Psoas muscle (tissue), 8 donors: ENCODE measurements around the gene GLI3. TPM values are rescaled to one million over a fixed set of nuclear protein-coding genes. Genes with fewer than 3 reads are reported as not detected.

ENCODE experiments used
- ATAC-seq, 4 donors: fragments of 200-7000 bp; cut with Tn5 transposase; one replicate each; pipeline ENCODE4 v1.9.1; 2020; ENCODE audit warnings: moderate library complexity in 3 of 4, mild to moderate bottlenecking in 2 of 4
- DNase-seq, 2 donors: peaks; one replicate each; pipeline ENCODE4 v3.0.0-alpha.2; 2020
- H3K27ac ChIP-seq: fragments of 200-600 bp; one replicate; pipeline ENCODE4 v1.8.0; 2022
- H3K27me3 ChIP-seq, 3 donors: fragments of 200-600 bp in 1 of 3; one replicate each; pipeline versions ENCODE4 v1.6.1 to v1.8.0; 2013 to 2022; ENCODE audit warnings: low read length in 2 of 3, mild to moderate bottlenecking in 2 of 3, moderate library complexity in 1 of 3; ENCODE audit not compliant: insufficient read depth in 3 of 3
- H3K36me3 ChIP-seq, 2 donors: fragments of 200-600 bp in 1 of 2; one replicate each; pipeline versions ENCODE4 v1.6.1 to v1.8.0; 2013 to 2022; ENCODE audit warnings: low read depth in 1 of 2, mild to moderate bottlenecking in 1 of 2, moderate library complexity in 1 of 2; ENCODE audit not compliant: insufficient read depth in 1 of 2
- H3K4me1 ChIP-seq: fragments of 200-600 bp; one replicate; pipeline ENCODE4 v1.8.0; 2022
- H3K4me3 ChIP-seq: fragments of 200-600 bp; one replicate; pipeline ENCODE4 v1.8.0; 2022; ENCODE audit warnings: mild to moderate bottlenecking
- H3K9me3 ChIP-seq: fragments of 200-600 bp; one replicate; pipeline ENCODE4 v1.8.0; 2022
- WGBS, 3 donors: extraction: QIAGEN DNeasy Blood & Tissue Kit; methylation state at CpG; one replicate each; pipeline versions ENCODE4 v1.1.6 to v1.1.7; 2013; 5-methylcytosine and 5-hydroxymethylcytosine counted together
- intact Hi-C, 2 donors: fragments of 100-400 bp; cut with DNase I; formaldehyde crosslinking; loops; one replicate each; pipeline versions ENCODE4 v1.11.0 to v1.14.2; 2022
- polyA plus RNA-seq, 3 donors: library from polyadenylated mRNA; stranded (reverse); fragments of 200-250 nt; gene quantifications; one replicate each; pipeline ENCODE4 v1.2.3, GENCODE V29; 2013
- total RNA-seq, 4 donors: library from RNA; stranded (reverse); fragmentation: NEBNext Ultra II Directional in 2 of 4; extraction: Animal tissue kit (Norgen Biotek cat#: 25700) in 2 of 4; gene quantifications; one replicate each; pipeline versions ENCODE4 v1.2.1 to v1.2.4, GENCODE V29; 2021 to 2023
- TF ChIP-seq, protein P1 (sequence below): fragments of 200-600 bp; IDR thresholded peaks from one replicate; pipeline ENCODE4 v1.8.0; 2022; ENCODE audit warnings: antibody characterized with exemption
- donor health status: healthy with polysubstance abuse.
- donor health status: DM: no; HTN: no; CAD: no; lungs with moderate emphysema.
- donor health status: Bipolar disorder and iron deficiency.
- donor health status: healthy.
- donor health status: DM: yes; HTN: yes; CAD: no.
- donor health status: DM: no; HTN: no; CAD: no.
- donor health status: DM: no; HTN: no; CAD: no.
- donor health status: DM: yes; HTN: yes; CAD: no.

GLI3 gene
- total and polyA plus RNA-seq, 7 donors: 0.24 to 4.9 (median 3.2) TPM

DNA sequence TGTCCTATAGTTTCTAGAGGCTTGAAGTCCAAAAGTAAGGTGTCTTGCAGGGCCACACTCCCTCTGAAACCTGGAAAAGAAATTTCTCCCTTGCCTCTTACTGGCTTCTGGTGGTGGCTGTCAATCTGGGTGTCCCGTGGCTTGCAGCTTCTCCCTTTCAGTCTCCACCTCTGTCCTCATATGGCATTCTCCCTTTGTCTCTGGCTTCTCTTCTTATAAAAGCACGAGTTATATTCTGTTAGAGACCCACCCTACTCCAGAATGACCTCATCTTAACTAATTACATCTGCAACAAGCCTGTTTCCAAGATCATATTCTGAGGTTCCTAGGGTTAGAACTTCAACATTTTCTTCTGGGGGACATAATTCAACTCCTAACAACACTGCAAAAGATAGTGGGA is 3.4 kb upstream of the GLI3 start:
- no peak overlapping the region for H3K27ac ChIP-seq
- TF ChIP-seq, protein P1, sequence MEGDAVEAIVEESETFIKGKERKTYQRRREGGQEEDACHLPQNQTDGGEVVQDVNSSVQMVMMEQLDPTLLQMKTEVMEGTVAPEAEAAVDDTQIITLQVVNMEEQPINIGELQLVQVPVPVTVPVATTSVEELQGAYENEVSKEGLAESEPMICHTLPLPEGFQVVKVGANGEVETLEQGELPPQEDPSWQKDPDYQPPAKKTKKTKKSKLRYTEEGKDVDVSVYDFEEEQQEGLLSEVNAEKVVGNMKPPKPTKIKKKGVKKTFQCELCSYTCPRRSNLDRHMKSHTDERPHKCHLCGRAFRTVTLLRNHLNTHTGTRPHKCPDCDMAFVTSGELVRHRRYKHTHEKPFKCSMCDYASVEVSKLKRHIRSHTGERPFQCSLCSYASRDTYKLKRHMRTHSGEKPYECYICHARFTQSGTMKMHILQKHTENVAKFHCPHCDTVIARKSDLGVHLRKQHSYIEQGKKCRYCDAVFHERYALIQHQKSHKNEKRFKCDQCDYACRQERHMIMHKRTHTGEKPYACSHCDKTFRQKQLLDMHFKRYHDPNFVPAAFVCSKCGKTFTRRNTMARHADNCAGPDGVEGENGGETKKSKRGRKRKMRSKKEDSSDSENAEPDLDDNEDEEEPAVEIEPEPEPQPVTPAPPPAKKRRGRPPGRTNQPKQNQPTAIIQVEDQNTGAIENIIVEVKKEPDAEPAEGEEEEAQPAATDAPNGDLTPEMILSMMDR: no peak
- no peaks in the 10 kb centered on the region for H3K9me3 ChIP-seq
- H3K36me3 ChIP-seq: no peaks in the 10 kb centered on the region
- ATAC-seq (no peak), DNase-seq (no peak)
- H3K4me3 ChIP-seq: no peak overlapping the region
- H3K4me1 ChIP-seq: peaks cover 8% of the 10 kb centered on the region
- intact Hi-C loops: no loop called here
- no peaks in the 10 kb centered on the region for H3K27me3 ChIP-seq
- 42 to 55% (median 47%) methylated on average over 2 of the region's 2 CpGs for WGBS, 3 donors

DNA sequence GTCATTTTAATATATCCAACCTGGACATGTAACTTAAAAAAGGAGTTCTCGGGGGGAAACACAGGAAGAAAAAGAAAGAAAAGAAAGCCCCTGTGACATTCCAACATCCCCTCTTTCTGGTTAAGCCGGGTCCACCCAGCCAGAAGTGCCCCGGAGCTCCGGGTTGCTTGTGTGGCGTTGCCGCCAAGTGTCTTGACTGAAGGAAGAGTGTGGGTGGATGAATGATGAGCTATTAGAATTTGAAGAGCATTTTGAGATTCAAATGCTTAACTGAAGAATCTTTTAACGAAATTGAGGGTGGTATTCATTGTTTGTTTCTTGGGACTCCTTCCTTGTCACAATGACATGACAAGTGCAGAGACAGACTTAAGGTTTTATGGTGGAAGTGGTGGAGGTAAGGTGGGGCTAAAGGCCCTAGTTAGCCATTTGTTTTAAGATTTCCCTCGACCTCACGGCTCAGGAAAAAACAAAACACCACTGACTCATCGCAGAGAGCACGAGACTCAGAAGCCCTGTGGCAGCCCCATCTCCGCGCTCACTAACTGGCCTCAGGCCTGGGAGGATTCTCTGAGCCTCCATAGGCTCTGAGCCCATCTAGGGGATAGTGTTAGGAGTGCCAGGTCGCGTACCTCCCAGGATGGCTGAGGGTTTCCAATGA is 1.8 kb upstream of the GLI3 start:
- WGBS, 3 donors: 54 to 62% (median 56%) methylated on average over 15 of the region's 15 CpGs
- Histone ChIP-seq H3K4me3 (peak overlapping the region; percentile 69), H3K4me1 (peaks cover 10% of the 10 kb centered on the region), H3K27me3 (no peaks in the 10 kb centered on the region), H3K9me3 (no peaks in the 10 kb centered on the region), H3K36me3 (no peaks in the 10 kb centered on the region), H3K27ac (peak overlapping the region; percentile 58)
- intact Hi-C loops: loop anchor here in 1 of 2 donors (10.0 kb wide), 1 partner anchor 264 kb away; no protein-coding TSS in a partner anchor
- DNase-seq (peak in 1 of 2 donors; percentile 26), ATAC-seq (peak in 1 of 4 donors; percentile 22)
- TF ChIP-seq, protein P1: no peak

DNA sequence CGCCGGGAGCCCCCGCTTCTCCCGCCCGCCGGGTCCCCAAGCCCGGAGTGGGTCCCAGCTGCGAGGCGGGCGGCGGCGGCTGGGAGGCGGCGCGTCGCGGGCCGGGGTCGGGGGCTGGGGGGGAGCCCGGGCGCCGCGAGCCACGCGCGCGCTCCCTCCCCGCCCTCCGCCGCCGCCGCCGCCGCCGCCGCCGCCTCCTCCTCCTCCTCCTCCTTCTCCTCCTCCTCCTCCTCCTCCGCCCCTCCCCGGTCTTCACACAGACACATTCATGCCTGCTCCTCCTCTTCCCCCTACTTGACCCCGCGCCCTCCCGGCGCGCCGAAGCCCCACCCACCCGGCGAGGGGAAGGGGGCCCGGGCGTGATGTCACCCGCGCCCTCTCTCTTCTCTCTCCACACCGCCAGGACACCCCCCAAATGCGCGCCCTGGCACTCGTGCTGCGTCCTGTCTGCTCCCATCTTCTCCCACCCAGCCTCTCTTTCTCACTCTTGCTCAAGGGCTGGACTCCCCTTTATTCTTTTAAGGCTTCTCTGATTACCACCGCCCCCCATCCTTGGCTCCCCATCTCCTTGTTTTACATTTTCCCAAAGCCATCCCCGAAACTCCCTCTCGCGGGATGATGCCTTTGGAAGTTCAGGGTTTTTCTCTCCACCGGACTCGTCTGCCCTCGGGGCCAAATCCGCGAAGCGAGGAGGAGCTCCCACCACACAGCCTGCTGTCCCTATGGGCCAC is 967 bp upstream of the GLI3 start:
- TF ChIP-seq, protein P1: no peak
- DNase-seq (peak; percentile 80 to 90), ATAC-seq (peak; percentile 12 to 52 (median 44))
- H3K9me3 ChIP-seq: no peaks in the 10 kb centered on the region
- H3K4me1 ChIP-seq: peaks cover 10% of the 10 kb centered on the region
- H3K27me3 ChIP-seq: no peaks in the 10 kb centered on the region
- peak overlapping the region; percentile 81 for H3K27ac ChIP-seq
- 8 to 19% (median 12%) methylated on average over 27 to 48 of the region's 66 CpGs for WGBS, 3 donors
- H3K36me3 ChIP-seq: no peaks in the 10 kb centered on the region
- intact Hi-C loops: loop anchor here in 1 of 2 donors (10.0 kb wide), 1 partner anchor 263 kb away; no protein-coding TSS in a partner anchor
- peak overlapping the region; percentile 69 for H3K4me3 ChIP-seq

DNA sequence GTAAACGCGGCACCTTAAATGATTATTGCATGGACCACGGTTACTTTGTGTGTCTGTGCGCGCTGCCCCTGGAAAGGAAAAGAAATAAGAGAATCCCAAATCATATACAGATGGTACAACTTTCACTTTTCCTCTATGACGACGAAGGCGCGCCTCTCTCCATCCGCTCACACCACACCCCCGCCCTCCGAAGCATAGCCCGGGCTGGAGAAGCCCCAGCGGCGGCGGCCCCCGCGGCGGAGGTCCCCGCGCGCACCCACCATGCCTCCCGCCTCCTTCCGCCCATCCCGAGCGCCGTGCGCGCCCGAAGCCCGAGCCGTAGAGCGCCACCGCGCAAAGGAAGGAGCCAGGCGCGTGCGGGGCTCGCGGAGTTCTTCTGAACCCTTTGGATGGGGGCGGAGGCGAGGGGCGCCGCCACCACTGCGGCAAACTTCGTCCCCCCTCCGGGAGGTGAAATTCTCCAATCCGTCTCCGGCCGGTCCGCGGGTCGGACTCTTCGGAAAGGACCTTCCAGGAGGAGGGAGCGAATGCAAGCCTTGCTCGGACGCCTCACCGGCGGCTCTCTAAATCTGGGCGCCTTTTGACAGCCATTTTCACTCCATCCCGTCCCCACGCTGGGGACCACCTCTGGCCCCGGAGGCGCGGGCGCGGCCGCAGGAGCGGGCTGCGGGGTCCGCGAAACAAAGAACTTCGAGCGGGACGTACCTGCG is 588 bp downstream of the GLI3 start:
- ATAC-seq: peak; percentile 30 to 55 (median 42)
- TF ChIP-seq, protein P1: no peak
- intact Hi-C loops: loop anchor here in 1 of 2 donors (10.0 kb wide), 1 partner anchor 262 kb away; no protein-coding TSS in a partner anchor
- peaks cover 10% of the 10 kb centered on the region for H3K4me1 ChIP-seq
- H3K36me3 ChIP-seq: no peaks in the 10 kb centered on the region
- peak; percentile 55 to 73 for DNase-seq
- peak overlapping the region; percentile 6 for H3K27ac ChIP-seq
- WGBS, 3 donors: 0 to 1% (median 0%) methylated on average over 67 to 76 of the region's 76 CpGs
- peaks cover 0 to 2% (median 0%) of the 10 kb centered on the region in 3 donors for H3K27me3 ChIP-seq
- peak overlapping the region; percentile 69 for H3K4me3 ChIP-seq
- H3K9me3 ChIP-seq: no peaks in the 10 kb centered on the region
